H1 (cell line): ENCODE results near the gene SLC25A27. TPM values are rescaled to one million over a fixed set of nuclear protein-coding genes. Genes with fewer than 3 reads are reported as not detected.

Experiments used
- CTCF ChIA-PET: fragments of 300-600 bp; sonication (Branson Sonifier 250); formaldehyde crosslinking; loops from one replicate; lab custom pipeline; 2021; ENCODE audit not compliant: partially characterized antibody; lab: Charles Lee
- POLR2A ChIA-PET: fragments of 300-600 bp; sonication (Branson Sonifier 250); formaldehyde crosslinking; loops from one replicate; lab custom pipeline; 2021; ENCODE audit warnings: inconsistent platforms; ENCODE audit not compliant: partially characterized antibody; lab: Charles Lee
- DNase-seq, 2 experiments: peaks; one replicate each; pipeline versions ENCODE4 v3.0.0 to v3.0.0-alpha.2; 2010 to 2022; ENCODE audit warnings: low spot score in 2 of 2, low read depth in 1 of 2, mixed read lengths in 1 of 2
- FAIRE-seq: peaks from 2 replicates; lab custom pipeline; 2011; peaks lifted over from hg19 to GRCh38; lab: Jason Lieb, UNC
- H2AFZ ChIP-seq: 2 replicates; pipeline ENCODE4 v1.8.1; 2012; ENCODE audit warnings: low read length, inconsistent platforms
- H2AK5ac ChIP-seq: 2 replicates; pipeline ENCODE4 v1.6.1; 2013; ENCODE audit warnings: low read depth, low read length
- H2BK120ac ChIP-seq: replicated peaks from 2 replicates; pipeline ENCODE3; 2013; ENCODE audit warnings: low read depth, low read length, inconsistent platforms
- H2BK12ac ChIP-seq: 2 replicates; pipeline ENCODE4 v1.6.1; 2013; ENCODE audit warnings: low read depth, low read length
- H2BK15ac ChIP-seq: 2 replicates; pipeline ENCODE4 v1.6.1; 2013; ENCODE audit warnings: low read length
- H2BK20ac ChIP-seq: 2 replicates; pipeline ENCODE4 v1.6.1; 2013; ENCODE audit warnings: low read length
- H2BK5ac ChIP-seq: 2 replicates; pipeline ENCODE4 v1.6.1; 2013; ENCODE audit warnings: low read depth, low read length
- H3K14ac ChIP-seq: 2 replicates; pipeline ENCODE4 v1.6.1; 2013; ENCODE audit warnings: inconsistent platforms; ENCODE audit not compliant: insufficient read length
- H3K18ac ChIP-seq: 2 replicates; pipeline ENCODE4 v1.6.1; 2013; ENCODE audit warnings: low read length; ENCODE audit errors: extremely low read depth
- H3K23ac ChIP-seq: 2 replicates; pipeline ENCODE4 v1.6.1; 2013; ENCODE audit warnings: inconsistent platforms; ENCODE audit not compliant: insufficient read length
- H3K23me2 ChIP-seq: 2 replicates; pipeline ENCODE4 v1.6.1; 2013; ENCODE audit warnings: low read depth, low read length
- H3K27ac ChIP-seq: 2 replicates; pipeline ENCODE4 v1.6.1; 2011; ENCODE audit warnings: low read depth, low read length, inconsistent platforms
- H3K27me3 ChIP-seq, 4 experiments: replicated peaks in 1 of 4; 1 replicate in 1 of 4; 2 replicates in 3 of 4; pipeline versions ENCODE4 v1.6.1 to v1.8.1; 2011 to 2013; ENCODE audit warnings: low read length in 3 of 4, mild to moderate bottlenecking in 3 of 4, inconsistent platforms in 2 of 4, mixed read lengths in 2 of 4, moderate library complexity in 1 of 4; ENCODE audit not compliant: control insufficient read depth in 3 of 4, insufficient read depth in 3 of 4; ENCODE audit errors: extremely low read depth in 1 of 4
- H3K36me3 ChIP-seq, 4 experiments: 2 replicates each; pipeline versions ENCODE4 v1.6.1 to v1.8.1; 2011 to 2013; ENCODE audit warnings: mild to moderate bottlenecking in 4 of 4, low read length in 3 of 4, moderate library complexity in 2 of 4, control low read depth in 1 of 4, inconsistent platforms in 1 of 4; ENCODE audit not compliant: insufficient read depth in 4 of 4, control insufficient read depth in 2 of 4
- H3K4ac ChIP-seq: replicated peaks from 2 replicates; pipeline ENCODE3; 2013; ENCODE audit warnings: low read length, low read depth, mixed read lengths, inconsistent platforms; ENCODE audit not compliant: insufficient read length
- H3K4me1 ChIP-seq, 4 experiments: replicated peaks in 1 of 4; 1 replicate in 1 of 4; 2 replicates in 3 of 4; pipeline versions ENCODE4 v1.6.1 to v1.8.1; 2011 to 2013; ENCODE audit warnings: low read length in 3 of 4, inconsistent platforms in 2 of 4, mixed read lengths in 1 of 4; ENCODE audit not compliant: insufficient read depth in 4 of 4, control insufficient read depth in 3 of 4
- H3K4me2 ChIP-seq, 2 experiments: 2 replicates each; pipeline versions ENCODE4 v1.6.1 to v1.8.1; 2011 to 2013; ENCODE audit warnings: low read depth in 2 of 2, low read length in 2 of 2, control low read depth in 1 of 2, inconsistent platforms in 1 of 2, mild to moderate bottlenecking in 1 of 2; ENCODE audit not compliant: insufficient read depth in 1 of 2
- H3K4me3 ChIP-seq, 4 experiments: fragments of 200-600, 300-600 bp in 1 of 4; sonication (generic), shearing (Covaris generic), sonication (Bioruptor Twin) in 1 of 4; 2 replicates each; pipeline versions ENCODE4 v1.5.1 to v1.8.1; 2011 to 2016; ENCODE audit warnings: low read length in 4 of 4, low read depth in 3 of 4, control low read depth in 2 of 4, inconsistent platforms in 2 of 4, mild to moderate bottlenecking in 2 of 4, mixed read lengths in 1 of 4, moderate library complexity in 1 of 4; ENCODE audit not compliant: insufficient read depth in 2 of 4; ENCODE audit errors: extremely low read depth in 1 of 4
- H3K56ac ChIP-seq: replicated peaks from 2 replicates; pipeline ENCODE3; 2013; ENCODE audit warnings: low read depth, mild to moderate bottlenecking, mixed read lengths, low read length, inconsistent platforms; ENCODE audit not compliant: insufficient read length
- H3K79me1 ChIP-seq: 2 replicates; pipeline ENCODE4 v1.6.1; 2013; ENCODE audit warnings: low read depth, low read length, control low read depth
- H3K79me2 ChIP-seq, 2 experiments: 2 replicates each; pipeline versions ENCODE4 v1.6.1 to v1.8.1; 2012 to 2013; ENCODE audit warnings: low read length in 2 of 2, mild to moderate bottlenecking in 2 of 2, inconsistent platforms in 1 of 2; ENCODE audit not compliant: insufficient read depth in 2 of 2, control insufficient read depth in 1 of 2
- H3K9ac ChIP-seq, 4 experiments: replicated peaks in 1 of 4; 1 replicate in 1 of 4; 2 replicates in 3 of 4; pipeline versions ENCODE4 v1.6.1 to v1.8.1; 2011 to 2013; ENCODE audit warnings: low read depth in 3 of 4, low read length in 3 of 4, control low read depth in 2 of 4, mild to moderate bottlenecking in 2 of 4, moderate library complexity in 2 of 4, inconsistent platforms in 1 of 4; ENCODE audit errors: extremely low read depth in 1 of 4
- H3K9me3 ChIP-seq, 2 experiments: 2 replicates each; pipeline versions ENCODE4 v1.6.1 to v1.8.1; 2012 to 2013; ENCODE audit warnings: mild to moderate bottlenecking in 2 of 2, moderate library complexity in 2 of 2, control low read depth in 1 of 2, inconsistent platforms in 1 of 2, low read depth in 1 of 2, low read length in 1 of 2, mixed read lengths in 1 of 2; ENCODE audit not compliant: insufficient read depth in 2 of 2
- H4K20me1 ChIP-seq, 2 experiments: replicated peaks in 1 of 2; 2 replicates each; pipeline versions ENCODE3 to v1.8.1; 2011 to 2013; ENCODE audit warnings: inconsistent platforms in 2 of 2, low read length in 2 of 2, mild to moderate bottlenecking in 1 of 2; ENCODE audit not compliant: insufficient read depth in 2 of 2, control insufficient read depth in 1 of 2
- H4K5ac ChIP-seq: 2 replicates; pipeline ENCODE4 v1.6.1; 2013; ENCODE audit warnings: low read length, low read depth, mixed read lengths, inconsistent platforms; ENCODE audit not compliant: insufficient read length
- H4K8ac ChIP-seq: 2 replicates; pipeline ENCODE4 v1.8.0; 2013; ENCODE audit warnings: mild to moderate bottlenecking, moderate library complexity, low read length, inconsistent platforms; ENCODE audit not compliant: insufficient read depth; ENCODE audit errors: extremely low read depth
- H4K91ac ChIP-seq: replicated peaks from 2 replicates; pipeline ENCODE3; 2013; ENCODE audit warnings: low read length, mixed read lengths, inconsistent platforms; ENCODE audit not compliant: insufficient read length
- MAFK ChIP-seq: IDR thresholded peaks from 2 replicates; pipeline ENCODE4 v1.6.1; 2012; ENCODE audit warnings: low read depth, mild to moderate bottlenecking, improper control_type of control experiment, low read length
- WGBS, 2 experiments: shearing (Covaris generic) in 1 of 2; methylation state at CpG; one replicate each; pipeline versions ENCODE4 v1.1.6 to v1.1.7; 2013 to 2015; ENCODE audit warnings: low lambda C conversion rate in 2 of 2, mixed read lengths in 2 of 2, inconsistent platforms in 1 of 2, low coverage in 1 of 2, missing lambda C conversion rate in 1 of 2; ENCODE audit not compliant: insufficient replicate concordance in 2 of 2, insufficient coverage in 1 of 2, insufficient read length in 1 of 2; ENCODE audit errors: extremely low coverage in 1 of 2, missing lambda C conversion rate in 1 of 2; 5-methylcytosine and 5-hydroxymethylcytosine counted together
- polyA plus RNA-seq, 7 experiments: library from polyadenylated mRNA; depleted of rRNA in 3 of 7; stranded (reverse) in 5 of 7; unstranded in 2 of 7; fragments of >200 nt in 5 of 7; fragments of 200-250 nt in 2 of 7; gene quantifications; 1 replicate in 5 of 7; 2 replicates in 1 of 7; 4 replicates in 1 of 7; pipeline versions ENCODE4 v1.2.1 to v1.2.3, GENCODE V29; 2011 to 2013; ENCODE audit warnings: missing spikeins in 2 of 7, mixed read lengths in 2 of 7
- total RNA-seq: library from RNA; stranded (reverse); fragmentation: NEBNext Ultra II Directional; extraction: Animal tissue kit (Norgen Biotek cat#: 25700); gene quantifications from 2 replicates; pipeline ENCODE4 v1.2.1, GENCODE V29; 2021

The SLC25A27 gene
- total and polyA plus RNA-seq, 2 of the 8 experiments (the other 6 are each of a cell fraction or from before 2014, with no cell fraction given) = 7.3 to 8.4 TPM

DNA sequence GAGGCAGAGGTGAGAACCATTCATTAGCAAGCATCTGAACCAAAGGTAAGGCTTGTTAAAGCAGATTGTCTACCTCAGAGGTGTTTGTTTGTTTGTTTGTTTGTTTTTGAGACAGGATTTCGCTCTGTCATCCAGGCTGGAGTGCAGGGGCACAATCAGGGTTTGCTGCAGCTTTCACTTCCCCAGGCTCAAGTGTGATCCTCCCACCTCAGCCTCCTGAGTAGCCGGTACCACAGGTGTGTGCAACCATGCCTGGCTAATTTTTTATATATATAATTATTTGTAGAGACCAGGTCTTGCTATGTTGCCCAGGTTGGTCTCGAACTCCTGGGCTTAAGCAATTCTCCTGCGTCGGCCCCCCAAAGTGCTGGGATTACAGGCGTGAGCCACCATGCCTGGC, 17.3 kb upstream of the SLC25A27 start:
- Histone ChIP-seq H4K8ac (no peak overlapping the region; the same call in 1 of the 2 replicates), H3K4me1 (no peaks in the 10 kb centered on the region), H3K27me3 (no peaks in the 10 kb centered on the region), H4K20me1 (no peaks in the 10 kb centered on the region), H2BK15ac (no peak overlapping the region), H4K91ac (no peak overlapping the region), H3K4ac (no peak overlapping the region), H3K23me2 (no peaks in the 10 kb centered on the region; the same call in 1 of the 2 replicates), H3K18ac (no peak overlapping the region), H3K9ac (no peak overlapping the region), H3K4me2 (no peak overlapping the region), H2BK5ac (no peak overlapping the region), H4K5ac (no peak overlapping the region), H3K9me3 (no peaks in the 10 kb centered on the region), H2AK5ac (no peak overlapping the region), H3K23ac (no peak overlapping the region), H3K79me1 (no peaks in the 10 kb centered on the region), H2BK20ac (no peak overlapping the region), H3K56ac (no peak overlapping the region), H3K14ac (no peak overlapping the region), H3K79me2 (no peaks in the 10 kb centered on the region), H2BK12ac (no peak overlapping the region), H3K36me3 (no peaks in the 10 kb centered on the region), H2AFZ (no peak overlapping the region), H3K4me3 (no peak overlapping the region), H2BK120ac (no peak overlapping the region), H3K27ac (no peak overlapping the region)
- no peak for FAIRE-seq
- no peak for TF ChIP-seq MAFK
- POLR2A ChIA-PET = no interaction called here
- no peak for DNase-seq
- WGBS, 2 experiments = 92% methylated on average over 6 of the region's 6 CpGs; no CpG with 5 or more reads in 1 of the 2 experiments
- CTCF ChIA-PET = no interaction called here
